HG03045 (cell line): Measurements from ENCODE around the gene PDXDC1.
"Not testable (repeated sequence)": the region's sequence is repeated elsewhere in the genome, so short reads cannot be mapped to it uniquely, and the experiment has no call there.

Experiments used
- ATAC-seq: cut with Tn5 transposase; IDR thresholded peaks from one replicate; pipeline ENCODE4 v1.9.1; 2021; ENCODE audit warnings: mild to moderate bottlenecking, moderate library complexity; ENCODE audit not compliant: unreplicated experiment

Gene PDXDC1

DNA sequence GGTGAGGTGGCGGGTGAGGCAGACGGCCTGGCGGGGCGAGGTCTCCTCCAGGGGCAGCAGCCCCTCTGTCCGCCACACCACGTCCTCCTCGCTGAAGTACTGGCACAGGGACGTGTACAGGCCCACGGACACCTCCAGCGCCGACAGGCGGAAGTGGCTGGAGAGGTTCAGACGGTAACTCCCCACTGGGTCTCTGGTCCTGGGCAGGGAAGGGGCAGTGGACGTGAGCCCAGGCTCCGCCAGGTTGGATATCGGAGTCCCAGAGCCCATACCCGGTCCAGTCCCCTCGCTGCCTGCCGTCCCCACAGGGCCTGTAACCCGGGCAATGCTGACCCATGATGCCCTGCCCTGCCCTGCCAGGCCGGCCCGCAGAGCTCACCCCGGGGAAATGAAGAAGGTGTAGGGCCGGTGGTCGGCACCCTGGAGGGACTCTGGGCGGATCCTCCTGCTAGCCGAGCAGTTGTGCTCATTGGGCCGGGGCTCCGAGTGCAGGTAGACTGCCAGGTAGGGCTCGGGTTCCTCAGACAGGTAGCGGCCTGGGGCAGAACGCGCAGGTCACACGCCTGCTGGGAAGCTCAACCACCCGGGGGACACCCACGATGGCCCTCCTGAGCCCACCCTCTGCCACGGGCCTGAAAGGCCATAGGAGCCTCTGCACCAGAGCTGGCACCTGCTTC, 155.6 kb downstream of the PDXDC1 start:
- ATAC-seq = not testable (repeated sequence)

DNA sequence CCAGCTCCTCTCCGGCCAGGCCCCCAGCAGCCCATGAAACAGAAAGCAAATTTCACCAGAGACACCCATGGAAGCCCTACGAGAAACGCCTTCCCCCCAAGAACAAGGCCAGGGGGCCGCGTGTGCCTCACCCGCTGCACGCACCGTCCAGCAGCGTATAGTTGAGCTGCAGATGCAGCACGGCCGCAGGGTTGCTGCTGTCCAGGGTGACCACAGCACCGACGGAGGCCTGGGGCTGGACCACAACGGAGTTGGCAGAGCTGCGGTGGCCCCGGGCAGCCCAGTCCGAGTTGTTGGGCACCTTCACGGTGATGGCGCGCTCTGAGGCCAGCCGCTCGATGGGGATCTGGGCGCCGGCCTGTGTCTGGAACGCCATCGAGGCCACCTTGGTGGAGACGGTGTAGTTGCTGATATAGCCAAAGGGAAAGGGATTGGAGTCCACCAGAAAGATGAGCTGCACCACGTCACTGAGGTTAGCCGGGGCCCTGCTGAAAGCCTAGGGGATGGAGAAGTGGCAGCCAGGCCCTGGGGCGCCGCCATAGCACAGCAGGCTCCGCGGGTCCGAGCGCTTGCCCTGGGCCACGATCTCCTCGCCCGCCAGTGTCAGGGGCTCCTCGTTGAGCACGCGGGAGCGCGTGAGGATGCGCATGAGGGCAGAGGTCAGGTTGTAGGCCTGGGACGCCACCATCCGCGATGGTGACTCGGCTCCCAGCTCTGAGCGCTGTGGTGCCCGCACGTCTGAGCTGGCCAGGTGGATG, 156.3 kb downstream of the PDXDC1 start:
- ATAC-seq = not testable (repeated sequence)

DNA sequence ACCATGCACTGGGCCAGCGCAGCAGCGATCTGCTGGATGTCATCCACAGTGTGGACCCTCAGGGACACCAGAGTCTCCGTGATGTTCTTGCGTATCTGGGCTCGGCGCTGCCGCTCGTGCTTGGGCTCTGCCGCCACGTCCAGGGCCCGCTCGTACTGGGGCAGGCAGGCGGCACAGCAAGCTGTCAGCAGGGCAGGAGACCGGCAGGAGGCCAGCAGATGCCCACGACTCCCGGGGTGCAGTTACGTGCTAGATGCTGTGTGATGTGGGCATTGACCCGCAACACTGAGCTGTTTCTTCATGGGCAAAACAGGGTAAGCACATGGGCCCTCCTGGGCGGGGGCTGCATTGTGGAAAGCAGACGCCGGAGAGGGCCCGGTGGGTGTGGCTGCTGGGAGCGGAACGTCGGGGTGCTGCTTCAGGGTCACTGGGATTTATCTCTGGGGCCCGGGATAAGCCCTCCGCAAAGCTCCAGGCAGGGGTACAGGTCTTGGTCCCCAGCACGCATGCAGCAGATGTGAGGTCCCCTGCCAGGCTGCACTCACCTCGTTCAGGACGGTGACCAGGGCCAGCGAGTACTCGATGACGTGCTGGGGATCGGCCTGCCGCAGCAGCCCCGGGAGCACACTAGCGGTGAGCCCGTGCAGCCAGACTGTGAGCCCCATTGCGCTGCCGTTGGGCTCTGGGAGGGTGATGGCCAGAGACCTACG, 158.0 kb downstream of the PDXDC1 start:
- not testable (repeated sequence) for ATAC-seq

DNA sequence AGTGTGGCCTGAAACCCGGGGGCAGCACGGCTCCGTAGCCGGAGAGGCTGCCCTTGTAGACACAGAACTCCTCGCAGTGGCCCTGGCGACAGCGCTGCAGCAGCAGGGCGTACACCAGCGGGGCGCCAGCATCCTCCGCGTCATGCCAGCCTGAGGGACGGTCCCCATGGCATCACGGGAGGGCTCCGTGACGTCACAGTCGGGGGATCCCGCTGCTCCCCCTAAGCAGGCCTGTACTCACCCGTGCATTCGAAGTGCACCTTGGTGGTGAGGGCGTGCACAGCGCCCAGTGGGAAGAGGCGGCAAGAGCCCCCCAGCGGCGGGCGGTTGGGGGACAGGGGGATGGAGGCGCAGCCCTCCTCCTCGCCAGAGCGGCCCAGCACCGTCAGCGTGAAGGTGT, 158.7 kb downstream of the PDXDC1 start:
- not testable (repeated sequence) for ATAC-seq

DNA sequence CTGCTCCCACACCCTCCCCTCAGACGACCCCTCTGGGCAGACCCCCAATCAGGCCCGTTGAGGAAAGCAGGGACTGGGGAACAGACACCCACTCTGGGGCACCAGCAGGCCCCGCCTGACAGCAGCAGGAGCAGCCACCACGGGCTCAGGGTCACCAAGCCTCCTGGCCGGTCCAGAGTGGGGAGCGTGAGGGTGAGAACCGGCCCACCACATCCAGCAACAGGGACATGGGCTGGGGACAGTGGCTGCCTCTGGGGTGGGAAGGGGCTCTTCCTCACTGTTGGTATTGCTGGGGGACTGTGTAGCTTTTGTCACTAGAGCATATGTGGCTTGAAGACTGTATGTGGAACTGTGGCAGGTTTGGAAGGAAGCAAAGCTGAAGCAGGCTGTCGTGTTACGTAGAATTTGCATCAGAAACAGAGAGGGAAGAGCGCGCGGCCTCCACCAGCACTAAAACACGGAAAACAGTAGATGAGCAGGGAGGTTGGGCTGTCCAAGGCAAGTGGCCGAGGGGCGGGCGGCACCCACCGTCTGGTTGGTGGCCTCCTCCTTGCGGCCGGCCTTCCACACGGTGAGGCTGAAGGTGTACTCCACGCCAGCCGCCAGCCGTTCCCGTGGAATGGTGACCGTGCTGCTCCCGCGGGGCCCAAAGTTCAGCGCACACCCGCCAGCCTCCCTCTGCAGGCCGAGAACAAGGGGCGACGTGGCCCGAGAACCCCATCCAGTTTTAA, 160.1 kb downstream of the PDXDC1 start:
- not testable (repeated sequence) for ATAC-seq

DNA sequence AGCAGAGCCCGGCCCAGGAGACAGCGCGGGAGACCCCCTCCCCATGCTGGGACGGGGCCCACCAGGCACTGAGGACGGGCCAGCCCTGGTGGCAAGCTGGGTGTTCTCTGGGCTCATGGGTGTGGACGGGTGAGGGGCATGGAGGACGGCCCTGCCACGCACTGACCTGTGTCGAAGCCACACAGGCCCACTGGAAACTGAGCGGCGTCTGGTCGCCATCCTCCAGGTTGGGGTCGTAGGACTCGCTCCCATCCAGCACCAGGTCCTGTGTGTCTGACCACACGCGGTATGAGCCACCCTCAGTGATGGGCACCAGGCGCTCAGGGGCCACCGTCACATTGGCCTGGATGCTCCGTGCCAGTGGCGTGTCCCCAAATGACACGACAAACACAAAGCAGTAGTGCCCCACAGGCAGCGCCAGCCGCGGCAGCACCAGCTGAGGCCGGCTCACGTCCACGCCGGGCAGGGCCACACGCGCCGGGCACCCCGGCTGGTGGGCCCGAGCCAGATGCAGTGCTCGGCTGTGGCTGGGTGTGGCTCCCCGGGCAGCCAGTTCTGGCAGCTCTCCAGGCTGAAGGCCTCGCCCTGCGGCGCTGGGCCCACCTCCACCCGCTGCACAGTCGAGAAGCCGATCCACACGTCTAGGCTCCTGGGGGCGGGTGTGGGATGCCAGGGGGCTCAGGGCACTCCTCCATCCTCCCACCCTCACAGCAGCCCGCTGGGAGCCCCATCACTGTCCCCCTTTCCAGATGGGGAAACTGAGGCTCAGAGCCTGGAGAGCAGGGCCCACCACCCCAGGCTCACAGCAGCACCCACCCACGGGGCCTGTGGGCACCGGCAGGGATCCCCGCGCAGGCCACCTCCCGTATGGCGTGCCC, 160.9 kb downstream of the PDXDC1 start:
- ATAC-seq = not testable (repeated sequence)

DNA sequence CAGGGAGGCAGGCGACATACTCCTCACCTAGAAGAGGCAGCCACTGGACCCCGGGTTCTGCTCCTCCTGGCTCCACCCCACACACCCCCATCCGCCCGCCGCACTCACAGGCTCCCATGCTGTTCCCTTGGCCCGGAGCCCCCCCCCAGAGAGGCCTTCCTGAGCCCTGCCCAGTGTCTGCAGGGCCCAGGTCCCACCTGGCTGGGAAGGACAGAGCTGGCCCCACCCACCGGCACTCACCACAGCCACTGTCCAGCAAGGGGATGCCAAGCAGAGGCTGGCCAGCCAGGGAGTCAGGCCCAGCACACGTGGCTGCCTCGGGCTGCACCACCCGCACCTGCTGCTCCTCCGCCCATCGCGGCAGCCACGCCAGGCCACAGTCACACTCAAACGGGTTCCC, 162.7 kb downstream of the PDXDC1 start:
- ATAC-seq = not testable (repeated sequence)

DNA sequence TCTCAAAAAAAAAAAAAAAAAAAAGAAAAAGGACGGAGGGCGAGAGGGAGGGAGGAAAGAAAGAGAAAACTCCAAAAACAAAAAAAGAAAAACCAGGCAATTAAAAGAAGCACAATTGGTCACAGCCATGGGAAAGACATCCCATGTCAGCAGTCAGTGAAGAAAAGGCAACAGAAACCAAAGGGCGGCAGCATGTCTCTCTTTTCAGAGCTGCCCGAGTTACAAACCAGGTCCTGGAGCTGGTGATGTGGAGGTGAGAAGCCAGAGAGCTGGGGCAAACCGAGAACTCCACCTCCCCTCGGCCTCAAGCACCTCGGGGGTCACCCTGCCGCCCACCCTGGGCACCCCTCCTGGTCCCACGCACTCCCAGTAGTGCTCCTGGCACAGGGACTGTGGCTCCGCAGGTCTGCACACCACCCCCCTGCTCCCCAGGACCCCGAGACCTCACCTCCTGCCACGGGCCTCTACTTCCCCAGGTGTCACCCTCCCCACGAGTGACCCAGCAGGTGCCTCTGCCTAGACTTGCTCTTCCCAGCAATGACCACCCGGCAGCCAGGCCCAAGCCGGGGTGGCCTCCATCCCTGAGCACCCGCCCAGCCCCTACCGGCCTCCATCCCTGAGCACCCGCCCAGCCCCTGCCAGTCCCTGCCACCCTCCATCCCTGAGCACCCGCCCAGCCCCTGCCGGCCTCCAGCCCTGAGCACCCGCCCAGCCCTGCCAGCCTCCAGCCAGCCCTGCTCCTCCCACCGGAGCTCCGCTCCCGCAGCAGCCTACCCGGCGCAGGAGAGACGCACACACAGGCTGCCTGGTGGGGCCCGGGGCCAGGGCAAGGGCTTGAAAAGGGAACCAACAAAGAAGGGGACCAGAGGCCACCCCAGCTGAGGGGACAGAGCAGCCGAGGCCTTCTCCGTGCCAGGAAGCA, 165.9 kb downstream of the PDXDC1 start:
- not testable (repeated sequence) for ATAC-seq

DNA sequence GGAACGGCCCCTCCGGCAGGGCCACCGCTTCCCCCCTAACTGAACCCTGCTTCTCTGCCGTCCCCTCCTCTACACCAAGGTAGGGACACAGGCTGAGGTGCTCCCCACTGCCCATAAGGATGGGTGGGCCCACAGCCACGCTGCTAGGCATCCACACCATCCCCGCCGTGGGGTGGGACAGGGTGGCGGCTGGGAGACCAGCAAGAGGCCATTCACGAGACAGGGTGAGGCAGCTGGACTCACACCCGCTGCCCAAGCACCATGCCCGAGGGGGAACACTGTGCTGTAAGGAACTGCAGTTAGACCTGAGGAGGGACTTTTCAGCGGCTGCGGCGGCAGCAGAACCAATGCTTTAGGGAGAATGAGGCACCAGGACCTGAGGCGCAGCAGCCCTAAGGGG, 166.8 kb downstream of the PDXDC1 start:
- no peak for ATAC-seq

DNA sequence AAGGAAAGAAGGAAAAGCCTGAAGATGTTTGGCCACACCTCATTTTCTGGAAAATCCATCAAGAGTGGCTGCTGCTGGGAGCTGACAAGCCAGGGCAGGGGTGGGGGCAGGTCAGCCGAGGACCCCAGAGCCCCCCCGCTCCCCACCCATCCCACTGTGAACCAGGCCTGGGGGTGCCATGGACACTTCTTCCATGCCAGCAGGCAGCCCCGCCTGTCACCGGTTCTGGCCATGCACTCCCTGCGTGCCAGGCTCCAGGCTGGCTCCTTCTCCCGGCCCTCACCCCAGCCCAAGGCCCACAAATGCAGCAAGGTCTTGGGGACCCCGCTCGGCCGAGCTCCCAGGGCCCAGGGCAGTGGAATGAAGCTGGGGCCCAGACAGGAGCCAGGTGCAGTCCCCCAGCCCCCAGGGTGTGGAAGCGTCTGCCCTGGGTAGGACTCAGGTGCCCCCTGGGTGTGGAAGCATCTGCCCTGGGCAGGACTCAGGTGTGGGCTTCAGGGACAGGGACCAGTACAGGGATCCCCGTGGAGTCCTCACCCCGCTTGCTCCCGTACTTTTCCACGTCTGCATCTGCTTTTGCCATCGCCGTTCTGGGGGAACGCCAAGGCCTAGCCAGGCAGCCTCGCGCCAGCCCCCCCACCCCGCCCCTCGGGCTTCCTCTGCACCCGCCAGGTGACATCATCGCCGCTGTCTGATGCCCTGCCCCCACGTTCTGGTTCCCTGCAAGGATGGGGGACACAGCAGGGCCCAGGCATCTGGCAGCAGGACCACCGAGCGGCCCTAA, 167.5 kb downstream of the PDXDC1 start:
- ATAC-seq = not testable (repeated sequence)

DNA sequence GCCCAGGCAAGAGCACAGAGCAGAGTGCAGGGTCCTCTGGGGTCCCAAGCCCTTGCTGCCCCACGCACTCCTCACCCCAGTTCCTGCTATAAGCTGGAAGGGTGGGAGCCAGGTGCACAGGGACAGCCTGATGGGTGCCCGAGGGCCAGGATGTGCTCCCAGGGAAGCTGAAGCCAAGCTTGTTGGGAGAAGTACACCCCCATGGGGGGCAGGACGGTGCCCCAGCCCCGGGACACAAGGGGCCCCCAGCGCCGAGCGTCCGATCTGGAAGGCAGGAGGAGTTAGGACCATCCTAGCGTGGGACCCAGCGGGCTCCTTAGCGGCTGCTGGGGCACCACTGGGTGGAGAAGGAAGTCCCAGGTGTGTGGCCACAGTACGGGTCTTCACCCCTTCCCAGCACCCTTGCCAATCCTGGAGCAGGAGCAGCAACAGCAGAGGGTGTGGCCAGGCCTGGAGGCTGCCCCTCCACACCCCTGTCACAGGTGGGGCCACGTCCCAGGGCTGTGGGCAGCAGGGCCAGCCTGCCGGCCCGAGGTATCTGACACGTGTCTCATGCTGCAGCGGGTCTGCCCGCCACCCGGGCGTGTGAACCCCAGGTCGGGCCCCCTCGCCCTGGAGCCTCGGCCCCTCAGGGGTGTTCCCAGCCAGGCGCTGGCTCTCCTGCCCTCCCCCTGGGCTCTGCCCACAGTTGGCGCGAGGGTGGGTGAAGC, 168.2 kb downstream of the PDXDC1 start:
- ATAC-seq = not testable (repeated sequence)

DNA sequence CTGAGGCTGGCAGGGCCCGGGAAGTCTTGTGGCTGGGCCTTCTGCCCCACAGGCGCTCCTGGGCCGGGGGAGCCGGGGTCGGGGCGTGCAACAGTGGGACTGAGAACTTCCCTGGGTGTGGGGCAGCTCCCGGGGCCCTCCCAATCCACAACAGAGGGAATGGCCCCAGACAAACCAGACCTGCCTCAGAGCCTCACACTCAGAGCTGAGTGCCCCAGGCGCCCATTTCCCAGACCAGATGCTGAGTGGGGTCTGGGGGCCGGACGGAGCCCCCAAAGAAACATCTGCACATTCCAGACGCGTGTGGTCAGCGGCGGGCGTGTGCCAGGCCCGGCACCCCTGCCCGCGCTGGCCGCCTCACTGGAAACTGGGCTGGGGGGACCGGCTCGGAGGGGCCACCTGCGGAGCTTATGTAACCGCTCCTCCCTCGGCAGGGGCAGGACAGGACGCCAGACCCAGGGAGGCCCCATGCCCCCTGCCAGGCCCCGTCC, 168.8 kb downstream of the PDXDC1 start:
- not testable (repeated sequence) for ATAC-seq

DNA sequence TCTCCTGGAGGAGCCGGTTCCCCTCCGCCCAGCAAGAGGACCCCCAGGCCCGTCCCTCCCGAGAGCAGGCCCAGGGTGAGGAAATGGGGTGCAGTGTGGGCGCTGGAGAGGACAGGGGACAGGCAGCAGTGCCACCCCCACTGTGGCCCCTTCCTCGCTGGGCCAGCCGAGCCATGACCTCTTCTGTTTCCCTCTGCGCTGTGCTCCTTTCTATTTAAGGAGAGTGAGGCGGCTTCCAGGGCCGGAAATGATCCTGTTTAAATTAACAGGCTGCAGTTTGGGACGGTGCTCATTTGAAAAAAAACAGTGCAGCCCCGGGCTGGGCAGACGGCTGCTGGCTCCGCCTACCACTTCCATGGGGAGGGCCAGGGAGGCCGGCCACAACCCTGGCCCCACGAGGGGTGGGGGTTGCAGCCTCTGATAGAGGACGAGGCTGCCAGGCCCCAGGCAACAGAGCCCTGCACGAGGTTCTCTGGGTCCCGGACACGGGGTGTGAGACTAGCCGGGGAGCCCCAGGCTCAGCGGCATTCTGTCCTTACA, 169.3 kb downstream of the PDXDC1 start:
- ATAC-seq = not testable (repeated sequence)

DNA sequence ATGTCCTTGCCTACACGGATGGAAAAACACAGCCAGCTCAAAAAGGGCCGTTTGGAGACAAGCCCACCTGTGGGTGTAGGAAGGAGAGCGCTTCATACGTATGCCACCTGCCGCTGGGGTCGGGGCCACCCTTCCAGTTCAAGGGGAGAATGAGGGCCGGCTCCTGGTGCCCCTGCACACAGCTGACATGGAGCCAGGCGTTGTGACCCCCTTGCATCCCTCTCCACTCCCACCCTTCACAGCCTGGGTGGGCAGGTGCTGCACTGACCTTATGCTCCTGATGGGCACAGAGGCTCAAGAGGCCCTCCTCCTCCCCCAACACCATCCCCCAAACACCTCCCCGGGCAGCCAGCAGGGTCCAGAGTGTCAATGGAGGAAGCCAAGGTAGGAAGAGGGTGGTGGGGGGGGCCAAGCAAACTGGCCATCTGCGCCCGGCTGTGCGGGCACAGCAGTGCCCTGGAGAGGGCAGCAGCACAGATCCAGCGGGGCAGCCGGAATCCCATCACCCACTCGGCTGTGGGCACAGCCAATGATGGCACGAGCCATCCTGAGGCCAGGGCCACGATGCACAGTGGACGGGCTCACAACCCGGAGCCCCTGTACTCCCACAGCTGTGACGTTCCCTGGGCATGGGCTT, 170.1 kb downstream of the PDXDC1 start:
- not testable (repeated sequence) for ATAC-seq

DNA sequence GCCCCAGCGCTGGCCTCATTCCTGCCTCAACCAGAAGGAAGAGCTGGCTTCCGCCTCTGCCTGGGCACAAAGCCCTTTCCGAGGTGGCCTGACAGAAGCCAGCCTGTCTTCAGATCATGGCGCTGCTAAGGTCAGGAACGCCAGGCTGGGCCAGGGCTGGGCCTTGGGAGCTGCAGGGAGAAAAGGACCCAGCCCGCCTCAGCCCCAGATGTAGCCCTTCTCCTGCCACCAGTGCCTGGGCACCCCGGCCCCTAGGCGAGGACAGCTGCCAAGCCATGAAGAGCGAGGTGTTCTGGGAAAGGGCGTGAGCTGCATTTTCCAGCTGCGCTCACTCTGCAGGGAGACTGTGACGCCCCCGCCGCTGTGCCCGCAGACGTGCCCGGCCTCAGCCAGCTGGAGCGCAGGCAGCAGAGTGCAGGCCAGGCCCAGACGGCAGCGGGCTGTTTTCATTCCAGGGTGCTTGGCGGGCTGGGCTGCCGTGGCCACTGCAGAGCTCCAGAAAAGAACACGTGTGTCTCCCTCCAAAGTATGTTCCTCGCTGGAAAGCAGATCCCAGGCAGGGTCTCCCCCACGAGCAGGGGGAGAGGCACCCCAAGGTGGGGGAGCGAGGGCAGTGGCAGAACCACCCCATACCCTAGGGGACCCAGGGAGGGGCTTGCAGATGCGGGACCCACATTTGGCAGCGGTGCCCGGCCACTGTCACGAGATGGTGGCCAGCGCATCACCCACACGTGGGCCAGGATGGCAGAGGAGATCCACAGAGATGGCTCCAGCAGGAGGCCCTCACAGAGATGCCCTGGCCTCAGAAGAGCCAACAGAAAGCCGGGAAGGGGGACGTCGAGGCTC, 170.8 kb downstream of the PDXDC1 start:
- ATAC-seq = not testable (repeated sequence)

DNA sequence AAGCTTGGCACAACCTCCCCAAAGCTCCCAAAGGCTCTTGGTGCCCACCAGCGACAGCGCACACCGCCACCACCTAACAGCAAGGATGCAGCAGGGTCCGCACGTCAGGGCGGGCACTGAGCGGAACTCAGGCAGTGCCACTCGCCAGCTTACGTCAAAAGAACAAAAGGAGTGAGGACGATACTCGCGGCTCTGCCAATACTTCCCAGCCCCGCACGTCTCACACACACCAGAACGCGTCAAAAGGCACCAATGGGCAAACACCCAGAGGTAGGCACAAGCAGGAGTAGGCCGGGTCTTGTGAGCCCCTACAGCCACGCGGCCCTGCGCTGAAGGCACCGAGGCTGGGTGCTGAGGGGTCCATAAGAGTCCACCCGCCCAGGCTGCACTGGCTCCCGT, 171.4 kb downstream of the PDXDC1 start:
- not testable (repeated sequence) for ATAC-seq
